ENCODE measurements around the gene HDAC4. TPM values are rescaled to one million over a fixed set of nuclear protein-coding genes. Genes with fewer than 3 reads are reported as not detected.

HDAC4 gene
- total and polyA plus RNA-seq, 2 donors (not counting 1 experiment from before 2014, with no cell fraction given) = 13.5 to 46.0 TPM

DNA sequence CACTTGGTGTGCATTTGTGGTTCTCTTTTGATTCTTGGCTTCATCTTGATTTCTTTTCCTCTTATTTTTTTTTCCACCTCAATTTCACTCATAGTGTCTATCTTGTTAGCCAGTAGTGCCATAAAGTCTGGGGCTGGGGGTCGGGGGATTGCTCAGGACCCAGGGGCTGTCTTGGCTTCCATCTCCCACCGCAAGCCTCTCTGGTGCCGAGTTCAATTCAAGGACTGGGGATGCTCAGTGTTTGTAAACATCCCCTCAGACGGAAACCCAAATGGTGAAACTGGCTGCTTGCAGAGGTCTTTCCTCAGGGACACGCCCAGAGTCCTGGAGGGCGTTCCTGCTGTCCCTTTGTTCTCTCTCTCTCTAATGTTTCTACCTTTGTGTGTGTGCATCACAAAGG is 379.6 kb downstream of the HDAC4 start:
- Histone ChIP-seq H3K4me3 (ENCODE audit: control extremely low read depth in 1 of 5, extremely low read depth in 1 of 5, insufficient read depth in 1 of 5, low read depth in 2 of 5, low read length in 4 of 5) (no peak overlapping the region), H3K79me2 (ENCODE audit: control insufficient read depth, insufficient read depth, low read length) (no peaks in the 10 kb centered on the region), H3K4me1 (ENCODE audit: control insufficient read depth in 2 of 2, insufficient read depth in 2 of 2, low read length in 2 of 2) (no peaks in the 10 kb centered on the region), H3K9ac (ENCODE audit: low read length) (no peak overlapping the region), H2AFZ (ENCODE audit: insufficient read depth, low read depth, low read length, poor library complexity, severe bottlenecking) (no peak overlapping the region), H3K36me3 (replicated peaks in 1 of 2; ENCODE audit: control extremely low read depth in 1 of 2, control insufficient read depth in 1 of 2, extremely low read depth in 1 of 2, insufficient read depth in 2 of 2, low read length in 1 of 2) (no peaks in the 10 kb centered on the region), H4K20me1 (ENCODE audit: control insufficient read depth, insufficient read depth, low read length, poor library complexity, severe bottlenecking) (no peaks in the 10 kb centered on the region), H3K4me2 (replicated peaks; ENCODE audit: low read depth, low read length, poor library complexity, severe bottlenecking) (no peak overlapping the region), H3K27me3 (replicated peaks in 1 of 4; ENCODE audit: control extremely low read depth in 1 of 4, control insufficient read depth in 3 of 4, insufficient read depth in 4 of 4, low read length in 3 of 4) (no peaks in the 10 kb centered on the region), H3K9me3 (ENCODE audit: control extremely low read depth in 1 of 3, control insufficient read depth in 2 of 3, insufficient read depth in 1 of 3, low read length in 2 of 3) (peaks cover 0 to 7% (median 0%) of the 10 kb centered on the region in 3 donors), H3K27ac (ENCODE audit: low read length in 2 of 2) (no peak overlapping the region)
- ChIA-PET POLR2A (no interaction called here), CTCF (no interaction called here)
- Mint-ChIP-seq H3K4me1 (no peaks in the 10 kb centered on the region), H3K9me3 (ENCODE audit: insufficient read depth) (peaks cover 2% of the 10 kb centered on the region), H3K4me3 (no peak overlapping the region), H3K27me3 (peaks cover 17% of the 10 kb centered on the region), H3K27ac (no peak overlapping the region)
- ATAC-seq (ENCODE audit: low read depth) (no peak), DNase-seq (no peak)
- intact Hi-C loops (cut with micrococcal nuclease) = no loop called here
- TF ChIP-seq, protein P1, sequence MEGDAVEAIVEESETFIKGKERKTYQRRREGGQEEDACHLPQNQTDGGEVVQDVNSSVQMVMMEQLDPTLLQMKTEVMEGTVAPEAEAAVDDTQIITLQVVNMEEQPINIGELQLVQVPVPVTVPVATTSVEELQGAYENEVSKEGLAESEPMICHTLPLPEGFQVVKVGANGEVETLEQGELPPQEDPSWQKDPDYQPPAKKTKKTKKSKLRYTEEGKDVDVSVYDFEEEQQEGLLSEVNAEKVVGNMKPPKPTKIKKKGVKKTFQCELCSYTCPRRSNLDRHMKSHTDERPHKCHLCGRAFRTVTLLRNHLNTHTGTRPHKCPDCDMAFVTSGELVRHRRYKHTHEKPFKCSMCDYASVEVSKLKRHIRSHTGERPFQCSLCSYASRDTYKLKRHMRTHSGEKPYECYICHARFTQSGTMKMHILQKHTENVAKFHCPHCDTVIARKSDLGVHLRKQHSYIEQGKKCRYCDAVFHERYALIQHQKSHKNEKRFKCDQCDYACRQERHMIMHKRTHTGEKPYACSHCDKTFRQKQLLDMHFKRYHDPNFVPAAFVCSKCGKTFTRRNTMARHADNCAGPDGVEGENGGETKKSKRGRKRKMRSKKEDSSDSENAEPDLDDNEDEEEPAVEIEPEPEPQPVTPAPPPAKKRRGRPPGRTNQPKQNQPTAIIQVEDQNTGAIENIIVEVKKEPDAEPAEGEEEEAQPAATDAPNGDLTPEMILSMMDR (IDR thresholded peaks at IDR 0.05) = no peak
- TF ChIP-seq EZH2 (IDR thresholded peaks at IDR 0.05; ENCODE audit: borderline replicate concordance, insufficient read depth, low read depth, low read length, poor library complexity, severe bottlenecking) = no peak
- 81% methylated on average over 3 of the region's 6 CpGs for WGBS (ENCODE audit: insufficient coverage)

DNA sequence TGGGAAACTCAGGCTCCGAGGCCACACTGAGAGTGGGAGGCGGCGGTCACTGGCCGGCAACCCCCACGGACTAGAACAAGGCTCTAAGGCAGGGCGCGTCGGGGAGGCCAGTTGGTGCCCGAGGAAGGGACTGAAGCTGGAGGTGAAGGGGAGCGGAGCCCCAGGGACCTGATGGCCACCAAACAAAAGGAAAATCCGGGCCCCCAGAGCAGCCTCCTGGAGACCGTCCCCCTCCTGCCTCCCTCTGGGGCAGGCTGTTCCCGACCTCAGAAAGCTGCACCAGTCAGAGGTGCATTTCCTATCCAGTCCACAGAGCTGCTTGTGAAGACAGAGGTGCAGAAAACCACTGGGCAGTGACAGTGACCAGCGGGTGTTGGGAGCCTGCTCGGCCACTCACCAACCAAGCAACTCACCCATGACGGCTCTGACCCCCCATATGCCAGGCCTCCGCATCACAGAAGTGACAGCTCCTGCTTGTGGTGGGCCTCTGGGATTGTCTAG is 380.2 kb downstream of the HDAC4 start:
- Histone ChIP-seq H3K4me1 (ENCODE audit: control insufficient read depth in 2 of 2, insufficient read depth in 2 of 2, low read length in 2 of 2) (no peaks in the 10 kb centered on the region), H3K79me2 (ENCODE audit: control insufficient read depth, insufficient read depth, low read length) (no peaks in the 10 kb centered on the region), H3K4me3 (ENCODE audit: control extremely low read depth in 1 of 5, extremely low read depth in 1 of 5, insufficient read depth in 1 of 5, low read depth in 2 of 5, low read length in 4 of 5) (no peak overlapping the region), H3K9me3 (ENCODE audit: control extremely low read depth in 1 of 3, control insufficient read depth in 2 of 3, insufficient read depth in 1 of 3, low read length in 2 of 3) (peaks cover 0 to 7% (median 0%) of the 10 kb centered on the region in 3 donors), H3K27ac (ENCODE audit: low read length in 2 of 2) (no peak overlapping the region), H3K9ac (ENCODE audit: low read length) (no peak overlapping the region), H4K20me1 (ENCODE audit: control insufficient read depth, insufficient read depth, low read length, poor library complexity, severe bottlenecking) (no peaks in the 10 kb centered on the region), H3K4me2 (replicated peaks; ENCODE audit: low read depth, low read length, poor library complexity, severe bottlenecking) (no peak overlapping the region), H3K36me3 (replicated peaks in 1 of 2; ENCODE audit: control extremely low read depth in 1 of 2, control insufficient read depth in 1 of 2, extremely low read depth in 1 of 2, insufficient read depth in 2 of 2, low read length in 1 of 2) (no peaks in the 10 kb centered on the region), H2AFZ (ENCODE audit: insufficient read depth, low read depth, low read length, poor library complexity, severe bottlenecking) (no peak overlapping the region), H3K27me3 (replicated peaks in 1 of 4; ENCODE audit: control extremely low read depth in 1 of 4, control insufficient read depth in 3 of 4, insufficient read depth in 4 of 4, low read length in 3 of 4) (no peaks in the 10 kb centered on the region)
- H3K27me3 Mint-ChIP-seq = peaks cover 21% of the 10 kb centered on the region
- H3K27ac Mint-ChIP-seq = no peak overlapping the region
- WGBS (ENCODE audit: insufficient coverage) = 93% methylated on average over 16 of the region's 17 CpGs
- intact Hi-C loops (cut with micrococcal nuclease) = no loop called here
- no peaks in the 10 kb centered on the region for H3K4me1 Mint-ChIP-seq
- no peak for DNase-seq
- ATAC-seq (ENCODE audit: low read depth) = no peak
- H3K9me3 Mint-ChIP-seq (ENCODE audit: insufficient read depth) = peaks cover 2% of the 10 kb centered on the region
- CTCF ChIA-PET = no interaction called here
- no peak overlapping the region for H3K4me3 Mint-ChIP-seq
- POLR2A ChIA-PET = no interaction called here
- TF ChIP-seq, protein P1 (IDR thresholded peaks at IDR 0.05) = no peak
- no peak for TF ChIP-seq EZH2 (IDR thresholded peaks at IDR 0.05; ENCODE audit: borderline replicate concordance, insufficient read depth, low read depth, low read length, poor library complexity, severe bottlenecking)
